Measurements from ENCODE around the gene OR10G4.
"Not testable (repeated sequence)": the region's sequence is repeated elsewhere in the genome, so short reads cannot be mapped to it uniquely, and the experiment has no call there.

The OR10G4 gene

DNA sequence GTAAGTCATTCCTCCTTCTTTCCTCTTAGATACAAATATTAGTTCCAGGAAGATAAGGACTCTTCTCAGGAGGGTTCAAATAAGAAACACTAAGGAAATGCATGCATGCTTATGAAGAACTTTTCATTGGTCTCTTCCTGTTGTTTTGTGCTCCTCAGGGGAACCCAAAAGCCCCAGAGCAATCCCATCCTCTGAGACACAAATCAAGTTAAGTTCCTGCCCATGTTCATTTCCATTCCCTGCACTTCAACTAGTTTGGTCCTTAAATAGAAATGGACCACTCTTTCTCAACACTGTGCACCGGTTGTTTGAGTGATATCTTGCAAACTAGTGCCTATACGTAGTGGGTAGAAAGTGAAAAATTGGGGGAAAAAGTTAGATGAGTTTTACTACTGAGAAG is at the start of gene OR10G4:
Gene OR10G4 (plus strand): TSS at position 301 of the 400 bp plus-strand sequence. CDS start 2,578 bp downstream, outside the sequence.
- DNase-seq (ENCODE audit: low spot score) = no peak
- ChIA-PET CTCF (no interaction called here), POLR2A (ENCODE audit: low non-redundant PET) (no interaction called here)
- no peak for TF ChIP-seq CTCF (conservative IDR thresholded peaks at IDR 0.05; ENCODE audit: low read depth)
- no peak within 1 kb of the TSS for H3K27ac ChIP-seq

GRCh38 chr11:123973816-123974215 is 39.0 kb upstream of the OR10G4 start:
- no peak for TF ChIP-seq CTCF (conservative IDR thresholded peaks at IDR 0.05; ENCODE audit: low read depth)
- ChIA-PET CTCF (interaction anchor here (0.7 kb wide), 1 partner anchor 95 kb away, joined by 3 read pairs; no protein-coding TSS in a partner anchor), POLR2A (ENCODE audit: low non-redundant PET) (no interaction called here)
- no peak overlapping the region for H3K27ac ChIP-seq
- DNase-seq (ENCODE audit: low spot score) = peak; percentile 84

DNA sequence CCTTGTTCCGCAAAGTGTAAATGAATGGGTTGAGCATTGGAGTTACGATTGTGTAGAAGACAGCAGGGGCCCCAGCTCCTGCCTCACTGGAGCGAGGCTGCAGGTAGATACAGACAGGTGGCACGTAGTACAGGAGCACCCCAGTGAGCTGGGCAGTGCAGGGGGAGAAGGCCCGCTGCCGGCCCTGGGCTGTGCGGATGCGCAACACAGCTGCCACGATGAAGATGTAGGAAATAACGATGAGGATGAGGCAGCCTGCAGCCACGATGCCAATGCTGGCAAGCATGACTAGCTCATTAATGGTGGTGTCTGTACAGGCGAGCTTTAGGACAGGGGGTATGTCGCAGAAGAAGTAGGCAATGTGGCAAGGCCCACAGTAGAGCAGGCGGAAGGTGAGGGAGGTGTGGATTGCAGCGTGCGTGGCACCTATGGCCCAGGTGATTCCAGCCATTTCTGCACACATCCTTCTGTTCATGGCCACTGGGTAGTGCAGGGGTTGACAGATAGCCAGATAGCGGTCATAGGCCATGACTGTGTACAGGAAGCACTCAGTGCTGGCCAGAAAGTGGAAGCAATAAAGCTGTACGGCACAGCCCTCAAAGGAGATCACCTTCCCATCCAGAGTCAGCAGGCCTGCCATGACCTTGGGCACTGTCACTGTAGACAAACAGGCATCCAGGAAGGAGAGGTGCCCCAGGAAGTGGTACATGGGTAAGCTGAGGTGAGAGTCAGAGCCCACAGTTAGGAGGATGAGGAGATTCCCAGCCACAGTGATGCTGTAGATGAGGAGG is 35.8 kb upstream of the OR10G4 start:
- POLR2A ChIA-PET (ENCODE audit: low non-redundant PET) = no interaction called here
- CTCF ChIA-PET = no interaction called here
- no peak for DNase-seq (ENCODE audit: low spot score)
- TF ChIP-seq CTCF (conservative IDR thresholded peaks at IDR 0.05; ENCODE audit: low read depth) = no peak
- H3K27ac ChIP-seq = peak overlapping the region; percentile 36

DNA sequence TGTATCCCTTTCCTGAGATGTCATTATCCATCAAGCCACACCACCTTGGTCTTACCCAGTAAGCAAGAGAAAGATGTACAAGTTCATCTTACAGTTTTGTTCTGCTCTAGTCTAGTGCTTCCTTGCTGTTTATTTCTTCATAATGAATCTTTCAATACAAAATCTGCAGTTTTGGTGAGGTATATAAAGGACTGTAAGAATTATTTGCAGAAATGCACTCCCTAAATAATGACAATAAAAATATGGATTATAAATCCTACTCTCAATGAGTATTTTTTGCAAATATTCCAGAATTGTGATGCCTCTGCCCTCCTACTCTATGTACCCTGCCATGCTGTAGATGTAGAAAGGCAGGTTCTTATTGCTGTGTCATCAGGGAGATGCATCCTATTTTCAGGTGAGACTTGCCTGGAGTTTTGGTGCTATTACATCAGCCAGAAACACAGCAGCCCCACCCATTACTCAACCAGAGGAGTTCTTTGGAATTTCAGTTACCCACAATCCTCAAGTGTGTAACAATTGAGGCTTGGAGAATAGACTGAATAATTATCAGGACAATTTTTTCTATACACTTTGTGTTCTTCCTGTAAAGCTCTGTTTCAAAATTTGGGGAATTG is 35.0 kb upstream of the OR10G4 start, which contains the start of gene OR10S1:
Gene OR10S1 (minus strand): TSS at position 51 of the 617 bp plus-strand sequence. CDS start 117 bp downstream, outside the sequence.
- no peak for TF ChIP-seq CTCF (conservative IDR thresholded peaks at IDR 0.05; ENCODE audit: low read depth)
- POLR2A ChIA-PET (ENCODE audit: low non-redundant PET) = no interaction called here
- DNase-seq (ENCODE audit: low spot score) = peak; percentile 57
- peak within 1 kb of the TSS; percentile 36 for H3K27ac ChIP-seq
- CTCF ChIA-PET = no interaction called here

GRCh38 chr11:123979311-123979710 is 33.5 kb upstream of the OR10G4 start:
- CTCF ChIA-PET = interaction anchor here (0.6 kb wide), 1 partner anchor 45 kb away, joined by 3 read pairs; no protein-coding TSS in a partner anchor
- POLR2A ChIA-PET (ENCODE audit: low non-redundant PET) = no interaction called here
- DNase-seq (ENCODE audit: low spot score) = no peak

DNA sequence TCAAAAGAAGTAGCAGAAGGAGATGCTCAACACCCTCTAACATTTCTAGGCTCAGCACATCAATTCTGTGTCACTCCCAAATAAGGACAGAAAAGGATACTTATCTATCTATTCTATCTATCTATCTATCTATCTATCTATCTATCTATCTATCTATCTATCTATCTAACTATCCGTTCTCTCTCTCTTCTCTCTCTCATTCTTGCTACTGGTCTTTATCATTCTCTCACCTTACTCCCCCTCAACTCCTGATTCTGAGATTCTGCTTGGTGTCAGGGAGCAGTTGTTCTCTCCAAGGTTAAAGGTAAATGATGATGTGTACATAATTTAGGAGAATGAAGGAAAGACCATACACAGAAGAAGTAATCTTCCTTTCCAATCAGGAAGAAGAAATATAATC is 17.7 kb upstream of the OR10G4 start, which contains the start of gene OR10G6:
Gene OR10G6 (minus strand): TSS at position 43 of the 400 bp plus-strand sequence. CDS start 0 bp downstream, at position 43.
- ChIA-PET POLR2A (ENCODE audit: low non-redundant PET) (no interaction called here), CTCF (no interaction called here)
- no peak for DNase-seq (ENCODE audit: low spot score)
- no peak within 1 kb of the TSS for H3K27ac ChIP-seq
- TF ChIP-seq CTCF (conservative IDR thresholded peaks at IDR 0.05; ENCODE audit: low read depth) = no peak

More at GRCh38 chr11:123979311-123979710, 33.5 kb upstream of the OR10G4 start:
- TF ChIP-seq CTCF (conservative IDR thresholded peaks at IDR 0.05; ENCODE audit: low read depth) = no peak
- H3K27ac ChIP-seq = no peak overlapping the region

GRCh38 chr11:124015837-124016236 is 3.0 kb downstream of the OR10G4 start:
- POLR2A ChIA-PET (ENCODE audit: low non-redundant PET); H3K27ac ChIP-seq; DNase-seq (ENCODE audit: low spot score); CTCF ChIA-PET: not testable (repeated sequence)
